GM23338 (cell line): ENCODE data around the gene LTBR. TPM values are rescaled to one million over a fixed set of nuclear protein-coding genes. Genes with fewer than 3 reads are reported as not detected.
A peak's percentile ranks its signal among the peaks of the same experiment; 100 is the strongest.

Source experiments
- ATAC-seq: fragments of 200-7000 bp; cut with Tn5 transposase; 3 replicates; pipeline ENCODE4 v1.9.1; 2020
- DNase-seq: peaks from one replicate; pipeline ENCODE4 v3.0.0-alpha.2; 2015; ENCODE audit warnings: low spot score
- H2AFZ ChIP-seq: fragments of 200-600 bp; sonication (generic); 2 replicates; pipeline ENCODE4 v1.8.0; 2016; ENCODE audit warnings: antibody characterized with exemption, mild to moderate bottlenecking, moderate library complexity
- H3F3A ChIP-seq: fragments of 200-600 bp; sonication (generic); replicated peaks from 2 replicates; pipeline ENCODE4 v1.8.0; 2017; ENCODE audit warnings: antibody characterized with exemption, mixed run types, low read depth
- H3K27ac ChIP-seq: fragments of 200-600 bp; sonication (generic); 2 replicates; pipeline ENCODE4 v1.6.1; 2016; ENCODE audit warnings: low read depth
- H3K27me3 ChIP-seq: fragments of 200-600 bp; sonication (generic); 2 replicates; pipeline ENCODE4 v1.8.0; 2016; ENCODE audit warnings: mild to moderate bottlenecking, mixed run types, moderate library complexity; ENCODE audit not compliant: insufficient read depth
- H3K36me3 ChIP-seq: fragments of 200-600 bp; sonication (generic); 2 replicates; pipeline ENCODE4 v1.8.0; 2016; ENCODE audit warnings: mild to moderate bottlenecking; ENCODE audit not compliant: insufficient read depth
- H3K4me1 ChIP-seq: fragments of 200-600 bp; sonication (generic); 2 replicates; pipeline ENCODE4 v1.8.0; 2016; ENCODE audit warnings: mild to moderate bottlenecking, moderate library complexity; ENCODE audit not compliant: insufficient read depth
- H3K4me2 ChIP-seq: fragments of 200-600 bp; sonication (generic); 2 replicates; pipeline ENCODE4 v1.7.1; 2017; ENCODE audit warnings: mixed run types
- H3K4me3 ChIP-seq: fragments of 200-600 bp; sonication (generic); 2 replicates; pipeline ENCODE4 v1.6.1; 2016; ENCODE audit warnings: mixed run types
- H3K79me2 ChIP-seq: fragments of 200-600 bp; sonication (generic); replicated peaks from 2 replicates; pipeline ENCODE4 v1.8.0; 2017; ENCODE audit warnings: mild to moderate bottlenecking; ENCODE audit not compliant: insufficient read depth
- H3K9me2 ChIP-seq: fragments of 200-600 bp; sonication (generic); 2 replicates; pipeline ENCODE4 v1.8.0; 2017; ENCODE audit not compliant: insufficient read depth
- H4K20me1 ChIP-seq: fragments of 200-600 bp; sonication (generic); replicated peaks from 2 replicates; pipeline ENCODE4 v1.8.0; 2017; ENCODE audit warnings: mild to moderate bottlenecking; ENCODE audit not compliant: insufficient read depth
- H3K27ac Mint-ChIP-seq: 2 replicates; pipeline ENCODE4 v1.8.0; 2020; ENCODE audit warnings: inconsistent platforms, mild to moderate bottlenecking, moderate library complexity, mixed read lengths
- H3K27me3 Mint-ChIP-seq: 3 replicates; pipeline ENCODE4 v1.8.0; 2022; ENCODE audit warnings: low read depth, mild to moderate bottlenecking, moderate library complexity, mixed read lengths, inconsistent platforms; ENCODE audit not compliant: insufficient read depth, poor library complexity
- H3K36me3 Mint-ChIP-seq: 3 replicates; pipeline ENCODE4 v1.8.0; 2021; ENCODE audit warnings: low read depth, mild to moderate bottlenecking, inconsistent platforms, moderate library complexity, mixed read lengths
- H3K4me1 Mint-ChIP-seq: 3 replicates; pipeline ENCODE4 v1.8.0; 2020; ENCODE audit warnings: mild to moderate bottlenecking, inconsistent platforms, mixed read lengths
- H3K4me3 Mint-ChIP-seq: 3 replicates; pipeline ENCODE4 v1.8.0; 2021; ENCODE audit warnings: moderate library complexity, mild to moderate bottlenecking, inconsistent platforms, mixed read lengths
- H3K9me3 Mint-ChIP-seq: 3 replicates; pipeline ENCODE4 v1.8.0; 2020; ENCODE audit warnings: moderate library complexity, mild to moderate bottlenecking, inconsistent platforms, mixed read lengths
- CREB1 ChIP-seq: fragments of 250-450 bp; sonication (Bioruptor Pico); IDR thresholded peaks from 2 replicates; pipeline ENCODE4 v1.5.0; 2020; ENCODE audit warnings: low read depth, mild to moderate bottlenecking, moderate library complexity
- CTCF ChIP-seq, 2 experiments: fragments of 200-600 bp in 1 of 2; sonication (generic) in 1 of 2; conservative IDR thresholded peaks; 2 replicates each; pipeline versions ENCODE4 v1.5.1 to v1.6.1; 2016 to 2017; ENCODE audit warnings: antibody characterized with exemption in 2 of 2, low read depth in 2 of 2, mild to moderate bottlenecking in 2 of 2, moderate library complexity in 1 of 2
- ETS1 ChIP-seq: IDR thresholded peaks from 2 replicates; pipeline ENCODE4 v1.6.1; 2016; ENCODE audit warnings: antibody characterized with exemption
- EZH2 ChIP-seq: fragments of 200-600 bp; sonication (generic); IDR thresholded peaks from one replicate; pipeline ENCODE4 v1.8.0; 2017; ENCODE audit warnings: antibody characterized with exemption, mild to moderate bottlenecking, low read depth; ENCODE audit not compliant: unreplicated experiment
- EZH2phosphoT487 ChIP-seq: fragments of 200-600 bp; sonication (generic); IDR thresholded peaks from one replicate; pipeline ENCODE4 v1.8.1; 2018; ENCODE audit warnings: antibody characterized with exemption; ENCODE audit not compliant: unreplicated experiment
- JUNB ChIP-seq: IDR thresholded peaks from one replicate; pipeline ENCODE4 v1.6.1; 2016; ENCODE audit warnings: antibody characterized with exemption; ENCODE audit not compliant: unreplicated experiment
- NANOG ChIP-seq: IDR thresholded peaks from 2 replicates; pipeline ENCODE4 v1.6.1; 2016; ENCODE audit warnings: antibody characterized with exemption, borderline replicate concordance
- POLR2AphosphoS5 ChIP-seq: IDR thresholded peaks from 2 replicates; pipeline ENCODE4 v1.6.1; 2016; ENCODE audit warnings: antibody characterized with exemption, low read depth
- REST ChIP-seq: IDR thresholded peaks from one replicate; pipeline ENCODE4 v1.6.1; 2018; ENCODE audit warnings: antibody characterized with exemption; ENCODE audit not compliant: unreplicated experiment
- STAT1 ChIP-seq: IDR thresholded peaks from one replicate; pipeline ENCODE4 v1.6.1; 2016; ENCODE audit warnings: antibody characterized with exemption; ENCODE audit not compliant: unreplicated experiment
- ZNF114 ChIP-seq: fragments of 250-450 bp; sonication (Bioruptor Pico); IDR thresholded peaks from 2 replicates; pipeline ENCODE4 v1.5.0; 2020; ENCODE audit warnings: mild to moderate bottlenecking, moderate library complexity
- ZNF331 ChIP-seq: fragments of 250-450 bp; sonication (Bioruptor Pico); IDR thresholded peaks from 2 replicates; pipeline ENCODE4 v1.5.0; 2020; ENCODE audit warnings: low read depth, mild to moderate bottlenecking, moderate library complexity
- ZNF462 ChIP-seq: fragments of 250-450 bp; sonication (Bioruptor Pico); IDR thresholded peaks from 2 replicates; pipeline ENCODE4 v1.5.0; 2020; ENCODE audit warnings: mild to moderate bottlenecking, moderate library complexity
- polyA plus RNA-seq: library from polyadenylated mRNA; unstranded; fragments of >200 nt; fragmentation: Nextera tagmentation; extraction: Ambion mirVana; gene quantifications from 2 replicates; pipeline ENCODE4 v1.2.1, GENCODE V29; 2016
- total RNA-seq: library from RNA; depleted of rRNA; stranded (reverse); fragments of >200 nt; shearing (Covaris generic); gene quantifications from 2 replicates; pipeline ENCODE4 v1.2.3, GENCODE V29; 2014

The LTBR gene
- total and polyA plus RNA-seq, 2 experiments from 2014 or later, result 6.1 to 6.8 TPM

GRCh38 chr12:6361834-6362233 is 22.1 kb upstream of the LTBR start:
- no peak for TF ChIP-seq CREB1 (CRISPR knock-in tag)
- TF ChIP-seq JUNB, result no peak
- no peak for TF ChIP-seq ZNF462 (CRISPR knock-in tag)
- TF ChIP-seq NANOG, result no peak
- TF ChIP-seq ZNF114 (CRISPR knock-in tag), result no peak
- no peak for TF ChIP-seq REST
- no peak for TF ChIP-seq ZNF331 (CRISPR knock-in tag)
- no peak for TF ChIP-seq ETS1
- no peak for TF ChIP-seq STAT1
- TF ChIP-seq EZH2phosphoT487, result no peak
- TF ChIP-seq POLR2AphosphoS5, result no peak
- TF ChIP-seq EZH2, result no peak
- no peak for TF ChIP-seq CTCF (conservative IDR thresholded peaks at IDR 0.05; ENCODE audit: low read depth in 2 of 2)
- Mint-ChIP-seq H3K27me3 (peaks cover 7% of the 10 kb centered on the region), H3K4me1 (peaks cover 10% of the 10 kb centered on the region), H3K27ac (peak overlapping the region; percentile 56; the same call in 1 of the 2 replicates), H3K9me3 (no peaks in the 10 kb centered on the region), H3K4me3 (no peak overlapping the region; the same call in 2 of the 3 replicates), H3K36me3 (peaks cover 58% of the 10 kb centered on the region)
- Histone ChIP-seq H3K27me3 (no peaks in the 10 kb centered on the region), H3K4me2 (no peak overlapping the region), H3F3A (peaks cover 6% of the 10 kb centered on the region; the same call in 1 of the 2 replicates), H4K20me1 (peaks cover 16% of the 10 kb centered on the region), H3K79me2 (peaks cover 34% of the 10 kb centered on the region), H3K27ac (no peak overlapping the region), H3K4me3 (no peak overlapping the region), H3K36me3 (no peaks in the 10 kb centered on the region), H3K4me1 (peaks cover 3% of the 10 kb centered on the region; the same call in 1 of the 2 replicates), H3K9me2 (no peaks in the 10 kb centered on the region), H2AFZ (no peak overlapping the region)
- no peak for DNase-seq
- ATAC-seq, result no peak
